GM19043 (cell line): ENCODE data around the gene RNF215.
"Not testable (repeated sequence)": the region's sequence is repeated elsewhere in the genome, so short reads cannot be mapped to it uniquely, and the experiment has no call there.

Experiments used
- ATAC-seq: cut with Tn5 transposase; IDR thresholded peaks from one replicate; pipeline ENCODE4 v1.9.1; 2021; ENCODE audit warnings: low read depth; ENCODE audit not compliant: unreplicated experiment

The RNF215 gene

DNA sequence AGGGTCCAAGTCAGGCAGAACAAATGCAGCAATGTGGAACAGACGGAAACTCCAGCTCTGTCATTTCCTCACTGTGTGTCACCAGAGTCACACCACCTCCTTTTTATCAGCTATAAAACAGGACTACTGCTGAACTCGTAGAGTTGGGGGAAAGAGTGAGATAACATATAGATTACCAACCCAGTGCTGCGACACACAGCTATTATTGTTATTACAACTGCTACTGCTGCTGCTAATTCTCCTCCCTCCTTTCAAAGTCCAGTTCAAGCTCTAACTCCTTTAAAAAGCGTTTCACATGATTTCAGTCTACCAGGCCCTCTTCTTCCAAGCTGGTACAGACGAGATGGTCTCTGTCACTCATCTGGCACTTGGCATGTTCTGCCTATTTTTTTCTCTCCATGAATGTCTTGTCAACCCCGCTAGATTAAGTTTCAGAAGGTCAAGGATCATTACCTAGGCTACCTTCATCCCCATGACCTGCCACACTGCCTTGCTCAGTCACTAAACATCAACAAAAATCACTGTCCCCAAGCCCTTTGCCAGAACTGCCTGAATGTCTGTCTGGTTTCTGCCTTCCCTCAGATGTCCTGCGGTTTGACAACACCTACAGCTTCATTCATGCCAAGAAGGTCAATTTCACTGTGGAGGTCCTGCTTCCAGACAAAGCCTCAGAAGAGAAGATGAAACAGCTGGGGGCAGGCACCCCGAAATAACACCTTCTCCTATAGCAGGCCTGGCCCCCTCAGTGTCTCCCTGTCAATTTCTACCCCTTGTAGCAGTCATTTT, 34.7 kb upstream of the RNF215 start:
- ATAC-seq: no peak

DNA sequence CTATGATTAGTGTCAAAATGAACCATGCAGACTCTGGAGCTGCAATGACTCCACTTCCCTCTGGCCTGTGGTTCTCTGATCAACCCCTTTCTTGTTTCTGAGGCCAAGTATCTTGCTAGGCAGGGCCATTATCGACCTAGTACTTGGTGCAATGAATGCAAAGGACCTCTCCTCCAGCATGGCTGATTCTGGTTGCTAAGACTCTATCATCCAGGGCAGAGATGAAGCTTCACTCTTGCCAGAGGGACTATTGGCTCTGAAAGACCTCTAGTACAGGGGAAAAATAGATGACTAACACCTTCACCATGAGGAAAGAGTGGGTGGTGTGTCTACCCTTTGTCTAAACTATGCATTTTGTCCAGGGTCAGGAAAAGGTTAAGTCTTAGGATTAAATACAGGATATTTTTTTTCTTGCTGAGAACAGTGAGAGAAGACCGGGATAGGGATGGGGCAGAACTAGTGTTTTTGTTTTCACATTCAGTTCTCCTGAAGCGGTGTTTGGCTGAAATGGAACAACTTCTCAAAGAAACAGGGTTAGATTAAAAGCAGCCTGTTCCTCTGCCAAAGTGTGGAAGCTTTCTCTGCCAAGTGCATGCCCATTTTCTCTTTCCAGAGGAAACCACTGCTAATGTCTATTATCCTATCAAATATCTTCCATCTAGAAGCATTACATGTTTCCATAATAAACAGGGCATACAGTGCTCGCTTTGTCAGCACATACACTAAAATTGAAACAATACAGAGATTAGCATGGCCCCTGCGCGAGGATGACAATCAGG, 33.3 kb upstream of the RNF215 start:
- no peak for ATAC-seq

DNA sequence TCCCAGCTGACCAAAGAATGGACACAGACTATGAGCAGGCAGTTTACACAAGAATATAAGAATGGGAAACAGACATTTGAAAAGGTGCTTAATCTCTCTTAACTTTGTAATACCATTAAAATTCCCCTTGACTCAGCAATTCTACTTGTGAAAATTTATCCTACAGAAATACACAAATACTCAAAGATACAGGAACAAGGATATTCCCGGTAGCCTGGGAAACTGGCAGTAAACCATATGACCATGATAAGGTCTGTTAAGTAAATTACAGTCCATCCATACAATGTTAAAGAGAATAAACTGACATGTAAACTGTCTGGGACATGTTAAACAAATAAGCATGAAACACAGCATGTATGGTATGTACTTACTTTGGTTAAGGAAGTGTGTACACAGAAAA, 29.6 kb upstream of the RNF215 start:
- ATAC-seq: no peak

DNA sequence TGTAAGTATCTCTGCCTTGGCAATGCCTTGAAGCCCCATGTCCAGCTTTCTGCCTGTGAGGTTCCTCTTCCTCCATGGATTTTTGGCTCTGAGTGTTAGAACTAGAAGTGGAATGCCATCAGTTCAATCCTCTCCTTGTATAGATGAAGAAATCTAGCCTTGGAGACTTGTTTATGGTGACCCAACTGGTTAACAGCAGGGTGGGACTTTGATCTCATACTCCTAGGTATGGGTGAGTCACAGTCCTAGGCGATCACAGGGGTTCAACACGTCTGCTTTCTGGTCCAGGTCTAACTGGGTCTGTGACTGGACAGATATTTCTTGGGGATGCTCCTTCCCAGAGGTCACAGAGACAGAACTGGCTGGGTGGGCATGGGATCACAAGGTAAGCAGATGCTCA, 29.2 kb upstream of the RNF215 start:
- no peak for ATAC-seq

DNA sequence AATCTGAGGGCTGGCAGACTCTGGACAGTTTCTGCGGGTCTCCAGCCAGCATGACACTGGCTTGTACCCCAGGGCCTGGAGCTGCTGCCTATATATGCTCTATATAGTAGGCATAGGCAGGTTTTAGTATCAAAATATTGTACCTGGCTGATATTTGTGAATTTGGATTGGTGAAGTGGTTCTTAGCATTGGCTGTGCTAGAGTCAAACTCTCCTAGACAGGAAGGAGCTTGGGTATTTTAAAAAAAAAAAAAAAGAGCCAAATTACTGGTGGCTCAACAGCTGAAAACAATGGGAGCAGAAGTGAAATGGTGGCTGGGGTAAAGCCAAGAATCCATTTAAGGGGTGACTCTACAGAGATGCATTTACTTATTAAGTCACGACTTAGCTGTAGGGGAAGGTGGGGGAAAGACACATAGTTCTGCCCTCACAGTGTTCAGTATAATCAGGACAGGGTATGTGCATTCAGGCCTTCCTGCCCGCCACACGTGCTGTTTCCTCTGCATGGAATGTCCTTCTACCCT, 27.4 kb upstream of the RNF215 start:
- no peak for ATAC-seq

DNA sequence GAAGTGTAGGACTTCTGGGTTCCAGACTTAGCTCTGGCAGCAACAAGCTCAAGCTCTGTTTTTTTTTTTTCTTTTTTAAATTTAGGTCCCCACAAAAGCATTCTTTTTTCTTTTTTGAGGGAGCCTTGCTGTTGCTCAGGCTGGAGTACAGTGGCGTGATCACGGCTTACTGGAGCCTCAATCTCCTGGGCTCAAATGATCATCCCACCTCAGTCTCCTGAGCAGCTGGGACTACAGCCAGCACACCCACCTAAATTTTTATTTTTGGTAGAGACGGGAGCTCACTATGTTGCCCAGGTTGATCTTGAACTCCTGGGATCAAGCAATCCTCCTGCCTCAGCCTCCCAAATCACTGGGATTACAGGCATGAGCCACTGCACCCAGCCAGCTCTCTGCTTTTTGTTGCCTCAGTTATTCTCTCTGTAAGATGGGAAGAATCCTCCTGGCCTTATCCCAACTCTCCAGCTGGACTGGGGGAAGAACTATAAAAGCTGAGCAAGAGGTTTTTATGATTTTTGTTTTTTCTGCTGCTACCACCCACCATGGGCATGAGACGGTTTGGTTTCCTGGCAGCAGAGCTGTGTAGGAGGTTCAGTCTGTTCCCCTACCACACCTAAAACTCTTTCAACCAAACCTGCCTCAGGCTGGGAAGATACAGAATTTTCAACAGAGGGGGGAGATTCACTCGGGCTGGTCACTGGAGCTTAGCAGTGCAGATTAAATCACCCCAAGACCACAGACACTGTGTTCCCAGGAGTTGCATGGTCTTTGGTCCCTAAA, 26.7 kb upstream of the RNF215 start:
- no peak for ATAC-seq

DNA sequence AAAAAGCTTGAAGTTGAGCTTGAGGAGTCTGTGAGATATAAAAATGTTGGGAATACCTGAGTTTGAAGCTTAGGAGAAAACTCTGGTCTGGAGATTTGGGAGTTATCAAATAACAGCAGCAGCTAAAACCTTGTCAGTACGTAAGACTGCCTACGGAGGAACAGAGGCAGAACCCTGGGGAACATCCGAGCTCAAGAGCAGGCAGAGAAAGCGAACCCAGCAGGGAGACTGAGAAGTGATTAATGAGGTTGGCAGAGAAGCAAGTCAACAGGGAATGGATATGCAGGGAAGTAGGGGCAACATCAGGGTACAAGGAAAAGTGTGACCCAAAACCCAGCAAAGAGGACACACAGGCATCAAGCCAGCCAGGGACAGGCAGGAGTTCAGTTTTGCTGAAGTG, 25.8 kb upstream of the RNF215 start:
- ATAC-seq: no peak

DNA sequence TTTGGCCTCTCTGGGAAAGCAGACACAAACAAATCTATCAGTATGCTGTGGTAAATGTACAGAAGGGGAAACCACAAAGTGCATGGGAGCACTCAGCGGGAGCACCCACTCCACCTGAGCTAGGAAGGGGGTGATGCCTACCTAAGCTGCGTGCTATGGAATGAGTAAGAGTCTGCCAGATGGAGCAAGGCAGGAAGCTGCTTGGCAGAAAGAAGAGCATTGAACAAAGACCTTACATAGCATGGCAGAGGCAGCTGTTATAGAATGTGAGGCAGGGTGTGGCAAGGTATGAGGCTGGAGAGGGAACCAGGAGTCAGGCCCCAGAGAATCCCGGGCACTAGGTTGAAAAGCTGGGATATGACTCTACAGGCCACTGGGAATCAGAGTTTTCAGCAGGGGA, 24.6 kb upstream of the RNF215 start:
- no peak for ATAC-seq

DNA sequence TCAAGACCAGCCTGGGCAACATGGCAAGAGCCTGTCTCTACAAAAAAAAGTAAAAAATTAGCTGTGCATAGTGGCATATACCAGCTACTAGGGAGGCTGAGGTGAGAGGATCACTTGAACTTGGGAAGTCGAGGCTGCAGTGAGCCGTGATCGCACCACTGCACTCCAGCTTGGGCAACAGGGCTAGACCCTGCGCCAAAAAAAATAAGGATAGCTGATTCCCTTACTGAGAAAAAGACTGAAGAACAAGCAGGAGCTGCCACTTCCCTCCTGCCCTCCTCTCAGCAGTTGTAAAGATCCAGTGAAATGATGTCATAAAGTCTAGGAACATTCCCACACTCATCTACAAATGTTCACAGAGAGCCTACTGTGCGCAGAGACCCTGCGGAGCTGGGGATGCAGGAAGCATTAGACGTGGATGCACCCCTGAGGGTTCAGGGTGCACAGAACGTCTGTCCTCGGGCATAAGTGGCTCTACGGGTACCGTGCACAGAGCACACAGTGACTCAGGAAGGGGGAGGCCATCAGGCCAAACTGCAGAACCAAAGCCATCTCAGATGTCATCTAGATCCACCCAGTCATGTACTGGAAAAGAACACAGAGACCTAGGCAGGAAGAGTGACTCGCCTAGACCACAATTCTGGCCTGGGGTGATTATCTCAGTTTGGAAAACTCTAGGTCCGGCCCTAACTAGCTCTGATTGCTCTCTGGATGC, 21.3 kb upstream of the RNF215 start:
- ATAC-seq: no peak

DNA sequence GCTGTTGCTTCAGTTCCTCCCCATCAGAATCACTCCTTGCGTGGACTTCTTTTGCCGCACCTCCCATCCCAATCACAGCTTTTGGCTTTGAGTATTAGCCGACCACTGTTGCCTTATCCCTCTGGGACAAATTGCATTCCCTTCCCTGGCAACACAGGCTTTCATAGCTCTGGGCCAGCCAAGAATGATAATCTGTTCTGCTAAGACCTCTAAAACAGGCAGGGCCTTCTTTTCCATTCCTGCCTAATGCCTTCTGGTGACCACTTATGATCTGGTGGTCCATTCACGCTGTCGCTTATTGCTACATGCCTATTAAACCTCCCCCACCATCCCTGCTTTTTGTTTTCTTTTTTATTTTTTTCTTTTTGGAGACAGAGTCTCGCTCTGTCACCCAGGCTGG, 19.2 kb upstream of the RNF215 start:
- no peak for ATAC-seq

DNA sequence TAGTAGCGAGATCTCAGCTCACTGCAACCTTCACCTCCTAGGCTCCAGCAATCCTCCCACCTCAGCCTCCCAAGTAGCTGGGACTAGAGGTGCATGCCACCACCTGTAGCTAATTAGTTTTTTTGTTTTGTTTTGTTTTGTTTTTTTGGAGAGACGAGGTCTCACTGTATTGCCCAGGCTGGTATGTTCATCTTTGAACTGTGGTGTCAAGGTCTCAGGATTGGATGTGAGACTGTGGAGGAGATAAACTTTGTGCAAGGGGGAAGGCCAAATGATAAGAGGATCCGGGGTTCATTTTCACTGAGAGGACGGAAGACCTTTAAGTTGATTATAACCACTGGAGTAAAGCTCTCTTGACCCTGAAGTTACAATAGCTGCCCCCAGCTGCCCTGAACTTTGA, 18.5 kb upstream of the RNF215 start:
- ATAC-seq: no peak

DNA sequence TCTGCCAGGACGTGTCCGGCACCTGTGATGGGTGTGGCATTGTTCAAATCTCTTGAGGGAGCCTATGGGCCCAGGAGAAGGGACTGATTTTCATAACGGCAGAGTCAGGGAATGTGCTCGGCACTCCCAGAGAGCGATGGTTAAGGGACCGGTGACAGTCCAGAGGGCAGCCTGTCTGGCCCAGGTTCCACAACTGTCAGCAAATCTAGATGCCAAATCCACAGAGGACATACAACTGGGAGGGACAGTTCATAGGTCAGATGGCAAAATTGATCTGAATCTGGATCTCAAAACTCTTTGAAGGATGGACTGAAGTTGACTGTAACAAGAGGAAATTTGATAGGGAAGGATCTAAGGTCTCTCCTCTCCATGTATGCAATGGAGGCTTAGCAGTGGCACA, 17.1 kb upstream of the RNF215 start:
- ATAC-seq: no peak

DNA sequence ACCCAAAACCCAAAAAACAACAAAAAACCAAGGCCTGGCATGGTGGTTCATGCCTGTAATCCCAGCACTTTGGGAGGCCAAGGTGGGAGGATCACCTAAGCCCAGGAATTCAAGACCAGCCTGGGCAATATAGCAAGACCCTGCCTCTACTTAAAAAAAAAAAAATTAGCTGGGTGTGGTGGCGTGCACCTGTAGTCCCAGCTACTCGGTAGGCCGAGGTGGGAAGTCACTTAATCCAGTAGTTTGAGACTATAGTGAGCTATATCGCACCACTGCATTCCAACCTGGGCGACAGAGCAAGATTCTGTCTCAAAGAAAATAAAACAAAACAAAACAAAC, 15.5 kb upstream of the RNF215 start:
- not testable (repeated sequence) for ATAC-seq

DNA sequence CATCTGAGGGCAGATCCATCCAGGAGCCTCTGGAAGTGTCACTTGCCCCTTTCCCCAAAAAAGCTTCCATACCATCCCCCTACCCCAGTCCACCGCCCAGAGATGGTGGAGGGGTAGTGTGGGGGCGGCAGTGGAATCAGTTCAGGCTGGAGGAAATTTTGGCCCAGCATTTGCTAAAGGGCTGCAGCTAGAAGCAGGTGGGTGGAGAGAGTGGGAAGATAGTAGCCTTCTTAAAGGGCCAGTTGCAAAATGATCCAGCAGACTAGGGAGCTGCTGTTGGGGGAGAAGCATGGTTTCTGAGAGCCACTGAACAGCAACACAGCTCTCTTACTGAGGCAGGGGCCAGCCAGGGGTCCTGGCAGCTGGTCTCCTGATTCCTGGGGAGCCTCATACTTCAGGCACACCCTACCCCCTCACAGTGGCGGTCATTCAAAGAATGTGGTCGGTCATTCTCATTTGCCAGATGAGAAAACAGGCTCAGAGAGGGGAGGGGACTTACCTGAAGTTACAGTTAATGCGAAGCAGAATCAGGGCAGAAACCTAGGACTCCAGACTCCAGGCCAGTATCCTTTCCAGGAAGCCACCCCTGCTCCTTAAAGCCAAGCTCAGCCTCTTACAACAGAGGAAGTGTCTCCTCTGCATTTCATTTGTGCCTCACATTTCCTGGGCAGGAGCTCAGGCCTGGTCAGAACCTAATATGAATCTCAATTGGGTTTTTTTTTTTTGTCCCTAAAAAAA, 15.0 kb upstream of the RNF215 start:
- no peak for ATAC-seq

DNA sequence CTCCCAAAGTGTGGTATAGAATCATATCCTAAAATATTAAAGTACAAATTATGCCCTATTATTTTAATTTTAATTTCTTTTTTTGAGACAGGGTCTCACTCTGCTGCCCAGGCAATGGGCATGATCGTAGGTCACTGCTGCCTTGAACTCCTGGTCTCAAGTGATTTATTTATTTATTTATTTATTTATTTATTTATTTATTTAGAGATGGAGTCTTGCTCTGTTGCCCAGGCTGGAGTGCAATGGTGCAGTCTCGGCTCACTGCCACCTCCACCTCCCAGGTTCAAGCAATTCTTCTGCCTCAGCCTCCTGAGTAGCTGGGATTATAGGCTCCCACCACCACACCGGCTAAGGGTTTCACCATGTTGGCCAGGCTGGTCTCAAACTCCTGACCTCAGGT, 13.8 kb upstream of the RNF215 start:
- ATAC-seq: not testable (repeated sequence)

DNA sequence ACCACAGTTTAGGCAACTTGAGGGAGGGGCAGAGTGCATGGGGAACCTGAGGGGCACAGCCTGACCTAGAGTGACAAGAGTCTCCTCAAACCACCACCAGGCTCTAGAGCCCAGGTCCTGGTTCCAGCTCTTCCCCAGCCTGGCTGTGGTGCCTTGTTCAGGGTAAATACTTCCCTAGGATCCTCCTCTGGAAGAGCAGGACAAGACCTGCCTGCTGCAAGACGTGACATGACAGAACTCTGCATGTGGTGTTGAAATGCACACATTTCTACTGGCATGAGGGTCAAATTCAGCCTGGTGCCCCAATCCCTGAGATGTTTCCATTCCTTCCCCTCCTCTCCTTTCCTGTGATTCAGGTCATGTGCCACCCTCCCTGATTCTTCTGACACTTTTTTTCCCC, 12.9 kb upstream of the RNF215 start:
- no peak for ATAC-seq

DNA sequence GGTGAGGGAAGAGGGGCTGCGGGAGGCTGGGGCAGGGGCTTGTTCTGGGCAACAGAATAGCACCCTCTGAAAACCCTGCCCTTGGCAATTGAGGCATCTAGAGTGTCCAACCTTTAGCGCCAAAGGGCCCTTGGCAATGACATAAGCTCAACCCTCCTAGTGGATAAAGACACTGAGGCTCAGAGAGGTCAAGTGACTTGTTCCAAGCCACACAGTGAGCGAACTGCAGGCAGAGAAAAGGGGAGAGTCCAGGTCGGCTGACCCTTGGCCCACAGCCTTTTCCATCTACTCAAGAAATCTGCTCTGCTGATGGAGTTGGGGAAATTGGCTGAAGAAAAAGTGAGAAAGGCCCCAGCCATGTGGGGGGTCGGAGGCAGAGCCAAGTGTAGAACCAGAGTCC, 12.5 kb upstream of the RNF215 start:
- no peak for ATAC-seq

DNA sequence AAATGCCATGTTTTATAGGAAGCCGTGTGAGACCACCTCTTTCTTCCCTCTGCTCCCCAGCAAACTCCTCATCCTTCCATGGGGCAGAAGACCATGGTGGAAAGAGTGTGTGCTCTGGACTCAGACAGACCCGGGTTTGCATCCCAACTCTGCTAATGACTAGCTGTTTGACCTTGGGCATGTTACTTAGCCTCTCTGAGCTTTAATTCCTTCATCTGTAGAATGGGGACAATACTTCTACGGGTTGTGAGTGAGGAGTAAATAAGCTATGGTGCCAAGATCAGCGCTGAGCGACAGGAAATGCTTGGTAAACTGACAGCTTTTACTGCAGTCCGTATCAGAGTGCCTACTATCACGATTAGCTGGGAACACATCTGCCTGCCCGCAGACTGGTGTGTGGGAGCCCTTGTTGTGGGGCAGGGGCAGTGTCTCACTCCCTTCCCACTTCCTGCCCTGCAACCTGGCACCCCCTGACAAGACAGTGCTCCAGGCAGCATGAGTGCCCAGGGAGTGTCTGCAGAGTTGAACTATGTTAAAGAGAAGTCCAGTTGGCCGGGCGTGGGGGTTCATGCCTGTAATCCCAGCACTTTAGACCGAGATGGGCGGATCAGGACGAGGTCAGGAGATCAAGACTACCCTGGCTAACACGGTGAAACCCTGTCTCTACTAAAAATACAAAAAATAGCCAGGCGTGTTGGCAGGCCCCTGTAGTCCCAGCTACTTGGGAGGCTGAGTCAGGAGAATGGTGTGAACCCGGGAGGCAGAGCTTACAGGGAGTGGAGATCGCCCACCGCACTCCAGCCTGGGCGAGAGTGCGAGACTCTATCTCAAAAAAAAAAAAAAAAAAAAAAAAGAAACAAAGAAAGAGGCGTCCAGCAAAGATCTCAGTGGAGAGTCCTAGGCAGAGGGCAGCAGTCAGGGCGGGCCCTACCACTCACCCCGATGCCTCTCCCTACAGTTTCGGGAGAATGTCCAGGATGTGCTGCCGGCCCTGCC, 11.8 kb upstream of the RNF215 start:
- no peak for ATAC-seq
